HepG2 (cell line): ENCODE measurements around the gene CCDC122. TPM values are rescaled to one million over a fixed set of nuclear protein-coding genes. Genes with fewer than 3 reads are reported as not detected.
"Not testable (repeated sequence)": the region's sequence is repeated elsewhere in the genome, so short reads cannot be mapped to it uniquely, and the experiment has no call there.

Source experiments
- ATAC-seq: fragments of 200-7000 bp; cut with Tn5 transposase; 3 replicates; pipeline ENCODE4 v1.9.1; 2020; ENCODE audit warnings: mild to moderate bottlenecking, moderate library complexity
- BruUV-seq: library from RNA; stranded (reverse); fragments of 400-500 nt; replicated peaks from 2 replicates; lab custom pipeline; 2021; lab: Mats Ljungman, UMichigan
- CTCF ChIA-PET: fragments of 300-600 bp; formaldehyde crosslinking; extraction: SDS; loops from one replicate; lab custom pipeline; 2021; ENCODE audit warnings: low total read pairs, inconsistent platforms, low intra/inter-chr PET ratio; lab: Yijun Ruan, JAX
- POLR2A ChIA-PET: fragments of 350-600 bp; sonication (Branson Sonifier 250); formaldehyde crosslinking; loops from one replicate; lab custom pipeline; 2020; ENCODE audit warnings: antibody characterized with exemption, inconsistent platforms; lab: Yijun Ruan, JAX
- DNase-seq: peaks from one replicate; pipeline ENCODE4 v3.0.0-alpha.2; 2015; ENCODE audit warnings: low spot score
- FAIRE-seq: peaks from 3 replicates; lab custom pipeline; 2011; peaks lifted over from hg19 to GRCh38; lab: Jason Lieb, UNC
- H2AFZ ChIP-seq: one replicate; pipeline ENCODE4 v1.6.1; 2011; ENCODE audit warnings: low read length, inconsistent platforms
- H3K27ac ChIP-seq: fragments of 300-600 bp; 3 replicates; pipeline ENCODE4 v1.8.0; 2011; ENCODE audit warnings: mixed run types, mild to moderate bottlenecking, mixed read lengths, low read length, inconsistent platforms; ENCODE audit not compliant: insufficient read depth; ENCODE audit errors: extremely low read length
- H3K27me3 ChIP-seq, 2 experiments: fragments of 200-600 bp in 1 of 2; 2 replicates in 1 of 2; 3 replicates in 1 of 2; pipeline versions ENCODE4 v1.6.0 to v1.8.0; 2011; ENCODE audit warnings: low read length in 2 of 2, mild to moderate bottlenecking in 2 of 2, moderate library complexity in 2 of 2, inconsistent platforms in 1 of 2; ENCODE audit not compliant: insufficient read depth in 2 of 2, control insufficient read depth in 1 of 2
- H3K36me3 ChIP-seq, 2 experiments: fragments of 200-600 bp in 1 of 2; replicated peaks in 1 of 2; 2 replicates in 1 of 2; 3 replicates in 1 of 2; pipeline versions ENCODE4 v1.5.1 to v1.8.0; 2011; ENCODE audit warnings: low read length in 2 of 2, inconsistent platforms in 1 of 2; ENCODE audit not compliant: insufficient read depth in 2 of 2, control insufficient read depth in 1 of 2
- H3K4me1 ChIP-seq: 2 replicates; pipeline ENCODE4 v1.5.1; 2012; ENCODE audit warnings: low read length, inconsistent platforms; ENCODE audit not compliant: insufficient read depth
- H3K4me2 ChIP-seq: 2 replicates; pipeline ENCODE4 v1.6.0; 2011; ENCODE audit warnings: low read depth, low read length, inconsistent platforms
- H3K4me3 ChIP-seq, 3 experiments: fragments of 200-600 bp in 1 of 3; sonication (generic), shearing (Covaris generic) in 1 of 3; replicated peaks in 1 of 3; 2 replicates each; pipeline ENCODE4 v1.5.1; 2011 to 2016; ENCODE audit warnings: low read length in 3 of 3, inconsistent platforms in 2 of 3, low read depth in 2 of 3, mild to moderate bottlenecking in 2 of 3, control low read depth in 1 of 3, mixed read lengths in 1 of 3; ENCODE audit not compliant: insufficient read depth in 1 of 3
- H3K79me2 ChIP-seq: one replicate; pipeline ENCODE4 v1.6.1; 2011; ENCODE audit warnings: low read length, inconsistent platforms; ENCODE audit not compliant: insufficient read depth
- H3K9ac ChIP-seq: 2 replicates; pipeline ENCODE4 v1.6.0; 2011; ENCODE audit warnings: mild to moderate bottlenecking, low read depth, low read length, inconsistent platforms; ENCODE audit not compliant: insufficient read depth
- H3K9me3 ChIP-seq: 2 replicates; pipeline ENCODE4 v1.5.1; 2012; ENCODE audit warnings: mild to moderate bottlenecking, low read length
- H4K20me1 ChIP-seq: 2 replicates; pipeline ENCODE4 v1.6.0; 2011; ENCODE audit warnings: inconsistent platforms, mild to moderate bottlenecking, low read length, moderate library complexity; ENCODE audit not compliant: insufficient read depth
- GLMP ChIP-seq: sonication (generic); formaldehyde crosslinking; IDR thresholded peaks from 2 replicates; pipeline ENCODE4 v1.9.0; 2021; ENCODE audit warnings: missing genetic modification reagents, mild to moderate bottlenecking, borderline replicate concordance
- PHB2 ChIP-seq: fragments of 450-650 bp; IDR thresholded peaks from 2 replicates; pipeline ENCODE4 v1.6.1; 2018; ENCODE audit not compliant: partially characterized antibody
- ZBTB39 ChIP-seq: sonication (generic); formaldehyde crosslinking; IDR thresholded peaks from 2 replicates; pipeline ENCODE4 v1.5.0; 2020; ENCODE audit warnings: missing genetic modification reagents
- ZNF484 ChIP-seq: sonication (generic); formaldehyde crosslinking; IDR thresholded peaks from 2 replicates; pipeline ENCODE4 v1.5.1; 2020; ENCODE audit warnings: mild to moderate bottlenecking, low read depth, missing genetic modification reagents, borderline replicate concordance
- WGBS: methylation state at CpG from one replicate; pipeline ENCODE4 v1.1.6; 2017; ENCODE audit warnings: low lambda C conversion rate; 5-methylcytosine and 5-hydroxymethylcytosine counted together
- in situ Hi-C: cut with HindIII; loops from 2 replicates; pipeline ENCODE4 v1.10.0; 2017; ENCODE audit warnings: low pct_unique_long_range_greater_than_20kb; ENCODE audit not compliant: extremely low pct_ligation_motif_present
- intact Hi-C: fragments of 100-400 bp; cut with micrococcal nuclease; formaldehyde crosslinking; loops from one replicate; pipeline ENCODE4 v1.10.0; 2022; ENCODE audit not compliant: unreplicated experiment
- polyA plus RNA-seq, 8 experiments: library from polyadenylated mRNA; depleted of rRNA in 3 of 8; stranded (reverse) in 7 of 8; unstranded in 1 of 8; fragments of >200 nt; fragmentation: Illumina TruSeq in 4 of 8; extraction: Trizol in 4 of 8; gene quantifications; 2 replicates each; pipeline versions ENCODE4 v1.2.1 to v1.2.3, GENCODE V29; 2011 to 2016; ENCODE audit warnings: low read depth in 4 of 8, missing spikeins in 1 of 8, mixed read lengths in 1 of 8; ENCODE audit not compliant: insufficient read depth in 1 of 8
- total RNA-seq, 5 experiments: library from RNA; depleted of rRNA; stranded (reverse); fragments of >200 nt; fragmentation: Illumina TruSeq; extraction: Trizol; gene quantifications; 2 replicates each; pipeline ENCODE4 v1.2.3, GENCODE V29; 2016; ENCODE audit warnings: low read depth in 1 of 5
- TF ChIP-seq, protein P1 (sequence below): sonication (generic); formaldehyde crosslinking; IDR thresholded peaks from 2 replicates; pipeline ENCODE4 v1.4.0; 2020; ENCODE audit warnings: mild to moderate bottlenecking, missing genetic modification reagents

Gene CCDC122
- total and polyA plus RNA-seq, 2 of the 13 experiments (the other 11 are each of a cell fraction or from before 2014, with no cell fraction given): 0.32 to 3.5 TPM

DNA sequence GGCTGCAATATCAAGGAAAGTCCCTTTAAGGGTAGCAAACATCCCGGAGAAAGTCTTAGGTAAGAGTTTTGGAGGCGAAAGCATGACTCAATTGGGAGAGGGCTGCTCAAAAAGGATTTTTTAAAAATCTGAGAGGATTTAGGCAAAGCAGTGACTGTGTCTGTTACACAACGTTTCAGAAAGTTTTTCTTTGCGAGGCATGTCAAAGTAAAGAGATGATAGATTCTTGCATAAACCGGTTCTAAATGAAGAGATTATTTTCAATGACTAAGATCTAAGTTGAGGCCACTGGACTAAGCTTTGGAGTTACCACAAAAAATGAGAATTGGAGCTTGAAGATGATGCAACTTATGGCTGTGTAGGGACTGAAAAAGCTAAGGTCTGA, 49.1 kb downstream of the CCDC122 start (continued):
- TF ChIP-seq, protein P1, sequence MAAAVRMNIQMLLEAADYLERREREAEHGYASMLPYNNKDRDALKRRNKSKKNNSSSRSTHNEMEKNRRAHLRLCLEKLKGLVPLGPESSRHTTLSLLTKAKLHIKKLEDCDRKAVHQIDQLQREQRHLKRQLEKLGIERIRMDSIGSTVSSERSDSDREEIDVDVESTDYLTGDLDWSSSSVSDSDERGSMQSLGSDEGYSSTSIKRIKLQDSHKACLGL: no peak

DNA sequence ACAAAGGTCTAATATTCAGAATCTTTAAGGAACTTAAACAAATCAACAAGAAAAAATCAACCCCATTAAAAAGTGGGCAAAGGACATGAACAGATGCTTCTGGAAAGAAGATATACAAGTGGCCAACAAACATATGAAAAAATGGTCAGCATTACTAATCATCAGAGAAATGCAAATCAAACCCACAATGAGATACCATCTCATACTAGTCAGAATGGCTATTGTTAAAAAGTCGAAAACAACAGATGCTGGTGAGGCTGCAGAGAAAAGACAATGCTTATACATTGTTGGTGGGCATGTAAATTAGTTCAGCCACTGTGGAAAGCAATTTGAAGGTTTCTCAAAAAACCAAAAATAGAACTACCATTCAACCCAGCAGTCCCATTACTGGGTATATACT, 54.9 kb downstream of the CCDC122 start:
- in situ Hi-C loops: loop anchor here (25.0 kb wide), 1 partner anchor 862 kb away; no protein-coding TSS in a partner anchor
- FAIRE-seq, ATAC-seq: not testable (repeated sequence)

DNA sequence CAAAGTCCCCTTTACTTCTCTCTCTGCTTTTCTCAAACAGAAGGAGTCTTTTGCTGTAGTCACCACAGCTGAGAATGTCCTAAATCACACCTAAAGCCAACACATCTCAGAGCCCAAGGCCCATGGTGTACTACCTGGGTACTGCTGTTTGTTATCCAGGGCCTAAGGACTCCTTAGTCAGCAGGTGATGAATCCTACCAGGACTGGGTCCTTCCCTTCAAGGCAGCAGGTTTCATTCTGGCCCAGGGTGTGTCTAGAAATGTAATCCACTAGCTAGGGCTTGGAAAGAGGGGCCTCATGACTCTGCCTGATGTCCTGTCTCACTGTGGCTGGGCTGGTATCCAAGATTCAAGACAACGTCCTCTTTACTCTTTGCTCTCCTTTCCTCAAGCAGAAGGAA, 56.6 kb downstream of the CCDC122 start:
- ATAC-seq: no peak
- DNase-seq: no peak

More for the DNA sequence above, 54.9 kb downstream of the CCDC122 start:
- intact Hi-C loops, H3K36me3 ChIP-seq, DNase-seq, CTCF ChIA-PET, H3K4me1 ChIP-seq, H3K27me3 ChIP-seq, H3K79me2 ChIP-seq, BruUV-seq, H3K9ac ChIP-seq, H3K9me3 ChIP-seq, H3K27ac ChIP-seq, H3K4me3 ChIP-seq, H2AFZ ChIP-seq, H3K4me2 ChIP-seq, H4K20me1 ChIP-seq, POLR2A ChIA-PET: not testable (repeated sequence)
- WGBS: 0% methylated on average over 1 of the region's 1 CpG

More for the DNA sequence above, 56.6 kb downstream of the CCDC122 start:
- no peaks in the 10 kb centered on the region for H3K27me3 ChIP-seq
- no peak for TF ChIP-seq ZBTB39 (CRISPR knock-in tag)
- TF ChIP-seq ZNF484 (CRISPR knock-in tag): no peak
- TF ChIP-seq GLMP (CRISPR knock-in tag): no peak
- TF ChIP-seq PHB2: no peak
- H3K4me2 ChIP-seq: no peak overlapping the region
- in situ Hi-C loops: loop anchor here (25.0 kb wide), 1 partner anchor 861 kb away; no protein-coding TSS in a partner anchor
- no peaks in the 10 kb centered on the region for H3K9me3 ChIP-seq
- no peak overlapping the region for H3K27ac ChIP-seq
- no peaks in the 10 kb centered on the region for H3K36me3 ChIP-seq
- no peak for FAIRE-seq
- H3K9ac ChIP-seq: no peak overlapping the region
- H4K20me1 ChIP-seq: no peaks in the 10 kb centered on the region
- WGBS: 0% methylated on average over 1 of the region's 1 CpG
- H3K4me1 ChIP-seq: no peaks in the 10 kb centered on the region
- CTCF ChIA-PET: no interaction called here
- no peak overlapping the region for H3K4me3 ChIP-seq
- POLR2A ChIA-PET: no interaction called here
- H3K79me2 ChIP-seq: no peaks in the 10 kb centered on the region
- intact Hi-C loops: no loop called here
- no TSS peak for BruUV-seq
- no peak overlapping the region for H2AFZ ChIP-seq
